DND-41 (cell line): ENCODE measurements around the gene AMMECR1L.
A peak's percentile ranks its signal among the peaks of the same experiment; 100 is the strongest.

Experiments used
- ATAC-seq: fragments of 200-7000 bp; cut with Tn5 transposase; 3 replicates; pipeline ENCODE4 v1.9.1; 2021; ENCODE audit warnings: low read depth; ENCODE audit not compliant: insufficient read depth
- DNase-seq: peaks from one replicate; pipeline ENCODE4 v3.0.0-alpha.2; 2020
- H2AFZ ChIP-seq: 2 replicates; pipeline ENCODE4 v1.6.0; 2012; ENCODE audit warnings: low read depth, low read length
- H3K27ac ChIP-seq: 2 replicates; pipeline ENCODE4 v1.5.1; 2012; ENCODE audit warnings: low read length, inconsistent platforms
- H3K27me3 ChIP-seq: fragments of 200-600 bp; sonication (generic); 2 replicates; pipeline ENCODE4 v1.6.0; 2012; ENCODE audit warnings: low read length, mild to moderate bottlenecking, inconsistent platforms; ENCODE audit not compliant: insufficient read depth, poor library complexity
- H3K36me3 ChIP-seq: 2 replicates; pipeline ENCODE4 v1.5.1; 2012; ENCODE audit warnings: low read length, inconsistent platforms; ENCODE audit not compliant: insufficient read depth
- H3K4me1 ChIP-seq: 2 replicates; pipeline ENCODE4 v1.5.1; 2012; ENCODE audit warnings: mild to moderate bottlenecking, low read length; ENCODE audit not compliant: insufficient read depth
- H3K4me2 ChIP-seq: 2 replicates; pipeline ENCODE4 v1.6.0; 2012; ENCODE audit warnings: mild to moderate bottlenecking, moderate library complexity, low read length, inconsistent platforms; ENCODE audit not compliant: insufficient read depth
- H3K4me3 ChIP-seq, 2 experiments: fragments of 200-600 bp in 1 of 2; shearing (Covaris generic) in 1 of 2; 2 replicates each; pipeline ENCODE4 v1.5.1; 2012 to 2016; ENCODE audit warnings: inconsistent platforms in 2 of 2, low read length in 2 of 2, mild to moderate bottlenecking in 2 of 2, low read depth in 1 of 2, moderate library complexity in 1 of 2
- H3K79me2 ChIP-seq: 2 replicates; pipeline ENCODE4 v1.6.0; 2012; ENCODE audit warnings: low read length, inconsistent platforms; ENCODE audit not compliant: insufficient read depth
- H3K9ac ChIP-seq: 2 replicates; pipeline ENCODE4 v1.6.0; 2012; ENCODE audit warnings: low read depth, mild to moderate bottlenecking, inconsistent platforms, low read length, moderate library complexity
- H3K9me3 ChIP-seq: 2 replicates; pipeline ENCODE4 v1.5.1; 2012; ENCODE audit warnings: low read length, moderate library complexity, mild to moderate bottlenecking, inconsistent platforms; ENCODE audit not compliant: insufficient read depth, severe bottlenecking
- H4K20me1 ChIP-seq: 2 replicates; pipeline ENCODE4 v1.6.0; 2012; ENCODE audit warnings: low read length; ENCODE audit not compliant: insufficient read depth
- EZH2 ChIP-seq: IDR thresholded peaks from 3 replicates; pipeline ENCODE4 v1.6.1; 2012; ENCODE audit warnings: borderline replicate concordance, low read depth, mild to moderate bottlenecking, moderate library complexity, low read length, inconsistent platforms; ENCODE audit not compliant: severe bottlenecking
- TF ChIP-seq, protein P1 (sequence below): IDR thresholded peaks from 2 replicates; pipeline ENCODE4 v1.5.1; 2012; ENCODE audit warnings: borderline replicate concordance, low read length, moderate library complexity, mild to moderate bottlenecking; ENCODE audit not compliant: poor library complexity, severe bottlenecking; ENCODE audit errors: extremely low read depth

AMMECR1L gene

DNA sequence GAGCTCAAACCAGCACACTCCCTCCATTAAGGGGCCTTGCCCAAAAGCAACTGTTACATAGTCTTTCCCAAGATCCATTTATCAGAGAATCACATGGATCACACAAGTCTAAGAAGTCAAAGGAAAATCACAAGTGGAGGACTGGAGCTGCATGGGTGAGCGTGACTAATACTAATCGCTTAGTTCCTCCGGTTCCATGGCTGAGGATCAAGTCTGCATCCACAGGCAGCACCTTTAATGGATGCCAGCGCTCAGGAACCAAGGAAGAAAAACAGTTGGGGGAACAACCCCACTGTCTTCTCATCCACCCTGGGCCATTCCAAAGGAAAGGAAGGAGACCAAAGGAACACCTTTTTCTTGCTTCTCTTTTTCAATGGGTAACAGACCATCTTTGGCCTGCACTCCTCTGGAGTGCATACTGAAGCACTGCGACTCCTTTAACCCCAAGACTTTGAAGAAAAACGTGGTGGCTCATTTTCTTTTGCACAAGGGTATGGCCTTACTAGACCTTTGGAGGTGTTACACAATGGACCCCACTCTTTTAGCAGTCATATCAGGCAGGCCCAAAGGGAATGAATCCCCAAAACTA is 65.6 kb downstream of the AMMECR1L start:
- DNase-seq, result peak; percentile 28
- Histone ChIP-seq H3K4me2 (no peak overlapping the region), H3K27ac (no peak overlapping the region), H3K9ac (no peak overlapping the region), H4K20me1 (no peaks in the 10 kb centered on the region), H3K27me3 (no peaks in the 10 kb centered on the region), H3K9me3 (peaks cover 24% of the 10 kb centered on the region), H3K4me3 (no peak overlapping the region), H3K4me1 (no peaks in the 10 kb centered on the region), H2AFZ (no peak overlapping the region), H3K79me2 (no peaks in the 10 kb centered on the region), H3K36me3 (no peaks in the 10 kb centered on the region)
- TF ChIP-seq EZH2, result no peak
- TF ChIP-seq, protein P1, sequence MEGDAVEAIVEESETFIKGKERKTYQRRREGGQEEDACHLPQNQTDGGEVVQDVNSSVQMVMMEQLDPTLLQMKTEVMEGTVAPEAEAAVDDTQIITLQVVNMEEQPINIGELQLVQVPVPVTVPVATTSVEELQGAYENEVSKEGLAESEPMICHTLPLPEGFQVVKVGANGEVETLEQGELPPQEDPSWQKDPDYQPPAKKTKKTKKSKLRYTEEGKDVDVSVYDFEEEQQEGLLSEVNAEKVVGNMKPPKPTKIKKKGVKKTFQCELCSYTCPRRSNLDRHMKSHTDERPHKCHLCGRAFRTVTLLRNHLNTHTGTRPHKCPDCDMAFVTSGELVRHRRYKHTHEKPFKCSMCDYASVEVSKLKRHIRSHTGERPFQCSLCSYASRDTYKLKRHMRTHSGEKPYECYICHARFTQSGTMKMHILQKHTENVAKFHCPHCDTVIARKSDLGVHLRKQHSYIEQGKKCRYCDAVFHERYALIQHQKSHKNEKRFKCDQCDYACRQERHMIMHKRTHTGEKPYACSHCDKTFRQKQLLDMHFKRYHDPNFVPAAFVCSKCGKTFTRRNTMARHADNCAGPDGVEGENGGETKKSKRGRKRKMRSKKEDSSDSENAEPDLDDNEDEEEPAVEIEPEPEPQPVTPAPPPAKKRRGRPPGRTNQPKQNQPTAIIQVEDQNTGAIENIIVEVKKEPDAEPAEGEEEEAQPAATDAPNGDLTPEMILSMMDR, result no peak
- peak; percentile 40; the same call in 1 of the 3 replicates for ATAC-seq

DNA sequence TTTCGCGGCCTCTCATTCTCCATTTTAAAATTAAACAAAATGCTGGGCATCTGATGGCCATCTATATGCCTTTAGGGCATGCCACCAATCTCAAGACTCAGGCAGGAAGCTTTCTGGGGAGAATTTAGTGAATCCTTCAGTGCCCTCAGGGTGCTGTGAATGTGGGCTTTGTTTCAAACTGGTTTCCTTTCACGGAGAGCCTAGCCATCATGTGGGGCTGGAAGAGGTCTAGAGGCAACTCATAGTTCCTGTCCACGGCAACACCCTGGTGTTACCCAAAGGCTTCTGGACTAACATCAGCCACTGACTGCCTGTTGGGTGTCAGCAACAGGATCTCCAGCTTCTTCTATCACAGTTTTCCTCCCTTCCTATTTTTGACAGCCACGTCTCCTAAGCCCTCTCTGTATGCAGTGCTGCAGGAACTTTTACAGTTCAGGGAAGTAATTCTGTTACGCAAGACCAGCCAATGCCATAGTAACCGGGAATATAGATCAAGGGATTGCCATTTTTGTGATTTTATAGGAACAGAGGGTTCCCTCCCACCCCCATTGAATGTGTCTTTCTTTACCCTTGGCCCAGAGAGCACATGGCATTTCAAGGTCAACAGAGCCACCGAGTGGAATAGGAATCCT is 66.8 kb downstream of the AMMECR1L start:
- peaks cover 24% of the 10 kb centered on the region for H3K9me3 ChIP-seq
- no peaks in the 10 kb centered on the region for H3K27me3 ChIP-seq
- TF ChIP-seq EZH2, result no peak
- TF ChIP-seq, protein P1, result no peak
- no peaks in the 10 kb centered on the region for H3K36me3 ChIP-seq
- no peak for DNase-seq
- H3K4me1 ChIP-seq, result no peaks in the 10 kb centered on the region
- no peaks in the 10 kb centered on the region for H3K79me2 ChIP-seq
- no peaks in the 10 kb centered on the region for H4K20me1 ChIP-seq
- no peak overlapping the region for H2AFZ ChIP-seq
- H3K4me3 ChIP-seq, result no peak overlapping the region
- no peak overlapping the region for H3K4me2 ChIP-seq
- no peak overlapping the region for H3K27ac ChIP-seq
- H3K9ac ChIP-seq, result no peak overlapping the region
- no peak for ATAC-seq

DNA sequence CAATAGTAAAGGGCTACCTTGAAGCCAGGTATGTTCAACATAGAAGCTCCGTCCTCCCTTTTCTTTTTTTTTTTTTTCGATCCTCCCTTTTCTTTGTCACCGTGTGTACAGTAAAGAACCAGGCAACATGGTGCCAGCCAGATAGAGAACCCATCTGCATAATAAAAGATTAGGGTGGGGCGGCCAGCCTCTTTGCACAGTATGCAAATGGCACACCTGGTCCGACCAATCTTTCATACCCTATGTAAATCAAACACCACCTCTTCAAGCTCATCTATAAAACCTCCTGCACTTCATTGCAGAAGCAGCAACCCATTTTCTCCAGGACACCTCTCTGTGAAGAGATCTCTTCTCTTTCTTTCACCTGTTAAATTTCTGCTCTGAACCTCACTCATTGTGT is 67.5 kb downstream of the AMMECR1L start:
- Histone ChIP-seq H3K36me3 (no peaks in the 10 kb centered on the region), H2AFZ (no peak overlapping the region), H3K4me3 (no peak overlapping the region), H3K27me3 (no peaks in the 10 kb centered on the region), H3K4me1 (no peaks in the 10 kb centered on the region), H4K20me1 (no peaks in the 10 kb centered on the region), H3K27ac (no peak overlapping the region), H3K79me2 (no peaks in the 10 kb centered on the region), H3K4me2 (no peak overlapping the region), H3K9me3 (peaks cover 24% of the 10 kb centered on the region), H3K9ac (no peak overlapping the region)
- TF ChIP-seq EZH2, result no peak
- TF ChIP-seq, protein P1, result no peak
- DNase-seq (no peak), ATAC-seq (no peak)
